Omental fat pad (tissue), 4 donors: Measurements from ENCODE around the gene PCBP3. TPM values are rescaled to one million over a fixed set of nuclear protein-coding genes. Genes with fewer than 3 reads are reported as not detected.

Experiments used
- ATAC-seq: fragments of 150-250 bp; one replicate; pipeline ENCODE4 v1.9.1; 2016; ENCODE audit warnings: mild to moderate bottlenecking, moderate library complexity; ENCODE audit not compliant: low FRiP score
- DNase-seq: peaks from one replicate; pipeline ENCODE4 v3.0.0-alpha.2; 2019; ENCODE audit warnings: low spot score
- total RNA-seq, 4 donors: library from RNA; depleted of rRNA; stranded (reverse); fragments of >200 nt; gene quantifications; one replicate each; pipeline ENCODE4 v1.1.0, GENCODE V29; 2016
- TF ChIP-seq, protein P1 (sequence below), 3 donors: fragments of 450-650 bp; IDR thresholded peaks; one replicate each; pipeline ENCODE4 v1.5.1; 2016 to 2017; ENCODE audit warnings: antibody characterized with exemption in 3 of 3, mild to moderate bottlenecking in 3 of 3, moderate library complexity in 2 of 3

PCBP3 gene
- total RNA-seq, 4 donors from 2014 or later = 1.1 to 26.8 (median 14.8) TPM

DNA sequence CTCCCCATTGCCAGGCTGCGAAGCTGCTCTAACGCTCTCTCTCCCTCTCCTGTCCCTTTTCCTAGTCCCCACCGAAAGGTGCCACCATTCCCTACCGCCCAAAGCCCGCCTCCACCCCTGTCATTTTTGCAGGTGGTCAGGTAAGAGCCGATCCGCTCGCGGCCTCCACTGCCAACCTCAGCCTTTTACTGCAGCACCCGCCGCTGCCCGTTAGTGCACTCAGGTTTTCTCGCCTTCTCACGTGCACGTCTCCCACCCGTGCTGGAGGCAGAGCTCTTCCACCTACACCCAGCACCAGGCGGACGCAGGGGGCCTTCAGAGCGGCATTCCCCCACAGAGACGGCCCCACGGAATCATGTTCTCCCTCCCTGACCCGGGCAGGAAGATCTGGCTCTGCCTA, 270.4 kb downstream of the PCBP3 start:
- DNase-seq (no peak), ATAC-seq (no peak)
- TF ChIP-seq, protein P1, sequence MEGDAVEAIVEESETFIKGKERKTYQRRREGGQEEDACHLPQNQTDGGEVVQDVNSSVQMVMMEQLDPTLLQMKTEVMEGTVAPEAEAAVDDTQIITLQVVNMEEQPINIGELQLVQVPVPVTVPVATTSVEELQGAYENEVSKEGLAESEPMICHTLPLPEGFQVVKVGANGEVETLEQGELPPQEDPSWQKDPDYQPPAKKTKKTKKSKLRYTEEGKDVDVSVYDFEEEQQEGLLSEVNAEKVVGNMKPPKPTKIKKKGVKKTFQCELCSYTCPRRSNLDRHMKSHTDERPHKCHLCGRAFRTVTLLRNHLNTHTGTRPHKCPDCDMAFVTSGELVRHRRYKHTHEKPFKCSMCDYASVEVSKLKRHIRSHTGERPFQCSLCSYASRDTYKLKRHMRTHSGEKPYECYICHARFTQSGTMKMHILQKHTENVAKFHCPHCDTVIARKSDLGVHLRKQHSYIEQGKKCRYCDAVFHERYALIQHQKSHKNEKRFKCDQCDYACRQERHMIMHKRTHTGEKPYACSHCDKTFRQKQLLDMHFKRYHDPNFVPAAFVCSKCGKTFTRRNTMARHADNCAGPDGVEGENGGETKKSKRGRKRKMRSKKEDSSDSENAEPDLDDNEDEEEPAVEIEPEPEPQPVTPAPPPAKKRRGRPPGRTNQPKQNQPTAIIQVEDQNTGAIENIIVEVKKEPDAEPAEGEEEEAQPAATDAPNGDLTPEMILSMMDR (IDR thresholded peaks at IDR 0.05) = no peak

DNA sequence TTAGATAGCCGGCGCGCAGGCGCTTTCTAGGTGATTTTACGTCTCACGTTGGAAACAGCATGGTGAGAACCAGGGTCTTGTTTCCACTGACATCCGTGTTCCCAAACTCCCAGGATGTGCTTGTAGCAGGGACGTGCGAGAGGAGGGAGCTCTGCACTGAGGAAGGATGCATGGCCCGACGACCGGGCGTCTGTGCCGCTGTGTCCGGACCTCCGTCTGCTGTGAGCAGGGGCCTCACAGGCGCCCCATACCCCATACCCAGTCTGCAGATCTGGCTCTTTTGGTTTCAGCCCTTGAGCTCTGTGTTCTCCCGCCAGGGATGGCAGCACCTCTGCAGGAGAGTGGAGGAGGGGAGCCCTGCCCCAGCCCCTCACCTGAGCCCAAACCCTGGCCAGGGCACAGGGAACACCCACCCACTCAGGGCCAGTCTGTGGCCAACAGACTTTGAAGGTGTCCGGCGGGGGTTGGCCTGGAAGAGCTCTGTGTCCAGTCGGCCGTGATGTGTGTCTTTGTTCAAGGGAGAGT, 270.9 kb downstream of the PCBP3 start:
- TF ChIP-seq, protein P1 (IDR thresholded peaks at IDR 0.05) = no peak
- DNase-seq (no peak), ATAC-seq (no peak)

DNA sequence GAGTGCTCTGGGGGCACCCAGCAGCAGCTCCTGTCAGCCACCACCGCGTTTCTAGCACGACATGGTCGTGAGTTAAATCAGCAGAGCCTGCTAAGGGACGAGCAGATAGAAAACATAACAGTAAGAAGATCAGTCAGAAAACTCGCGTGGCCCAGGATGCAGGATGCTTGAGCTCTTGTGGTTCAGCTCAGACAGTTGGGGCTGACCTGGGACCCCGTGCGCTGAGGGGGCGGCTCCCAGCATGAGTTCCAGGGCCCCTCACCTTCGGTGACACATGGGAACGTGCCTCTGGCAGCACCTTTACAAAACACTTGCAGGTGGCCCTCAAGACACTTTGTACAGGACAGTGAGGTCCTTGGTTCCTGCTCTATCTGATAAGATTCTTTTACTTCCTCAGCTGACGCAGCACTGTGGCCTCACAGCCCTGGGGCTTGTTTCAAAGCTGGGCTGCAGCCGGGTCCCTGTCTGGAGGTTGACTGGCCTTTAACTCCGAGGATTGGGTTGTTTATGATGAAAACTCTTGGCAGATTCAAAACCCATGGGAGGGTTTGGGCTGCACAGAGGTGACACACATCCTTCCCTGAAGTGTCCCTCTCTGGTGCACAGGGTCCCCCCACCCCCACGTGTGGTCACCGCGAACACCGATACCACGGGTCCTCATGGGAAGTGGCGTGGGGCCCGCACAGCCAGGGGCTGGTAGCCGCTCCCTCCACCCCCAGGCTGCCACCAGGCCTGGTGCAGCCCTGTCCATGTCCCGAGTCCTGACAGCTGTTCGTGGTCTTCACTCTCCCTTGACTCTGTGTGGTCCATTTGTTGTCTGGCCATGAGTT, 272.7 kb downstream of the PCBP3 start:
- TF ChIP-seq, protein P1 (IDR thresholded peaks at IDR 0.05) = no peak
- ATAC-seq (no peak), DNase-seq (no peak)

DNA sequence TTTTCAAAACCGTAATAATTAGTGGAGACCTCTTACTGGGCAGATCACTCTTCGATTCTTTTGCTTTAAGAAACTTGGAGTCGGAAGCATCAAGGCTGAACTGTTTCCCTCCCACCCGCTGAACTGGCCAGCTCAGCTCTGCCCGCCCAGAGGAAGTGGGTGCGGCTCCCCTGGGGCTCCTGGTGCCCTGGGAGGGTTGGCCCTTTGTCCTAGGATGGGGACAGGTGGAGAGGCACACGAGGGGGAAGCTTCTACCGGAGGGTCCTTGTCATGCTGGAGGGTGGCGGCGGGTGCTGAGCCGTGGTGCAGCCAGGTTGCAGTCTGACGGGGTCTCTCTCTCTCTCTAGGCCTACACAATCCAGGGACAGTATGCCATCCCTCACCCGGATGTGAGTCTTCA, 273.7 kb downstream of the PCBP3 start:
- no peak for ATAC-seq
- TF ChIP-seq, protein P1 (IDR thresholded peaks at IDR 0.05) = no peak

DNA sequence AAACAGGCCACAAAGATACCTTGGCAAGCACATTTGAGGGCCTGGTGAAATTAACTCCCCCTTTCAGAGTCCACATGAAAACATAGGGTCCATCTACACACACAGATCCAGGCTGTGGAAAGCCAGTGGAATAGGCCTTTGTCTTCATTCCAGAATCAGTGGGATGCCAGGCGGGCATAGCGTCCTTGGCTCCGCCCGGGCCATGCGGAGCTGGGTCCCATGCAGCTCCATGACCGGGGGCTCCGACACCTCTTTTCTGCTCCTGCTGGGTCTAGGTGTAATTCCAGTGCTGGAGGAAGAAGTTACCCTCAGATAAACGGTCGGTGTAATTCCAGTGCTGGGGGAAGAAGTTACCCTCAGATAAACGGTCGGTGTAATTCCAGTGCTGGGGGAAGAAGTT, 274.5 kb downstream of the PCBP3 start:
- ATAC-seq (no peak), DNase-seq (no peak)
- TF ChIP-seq, protein P1 (IDR thresholded peaks at IDR 0.05) = no peak

More for the DNA sequence above, 273.7 kb downstream of the PCBP3 start:
- no peak for DNase-seq

DNA sequence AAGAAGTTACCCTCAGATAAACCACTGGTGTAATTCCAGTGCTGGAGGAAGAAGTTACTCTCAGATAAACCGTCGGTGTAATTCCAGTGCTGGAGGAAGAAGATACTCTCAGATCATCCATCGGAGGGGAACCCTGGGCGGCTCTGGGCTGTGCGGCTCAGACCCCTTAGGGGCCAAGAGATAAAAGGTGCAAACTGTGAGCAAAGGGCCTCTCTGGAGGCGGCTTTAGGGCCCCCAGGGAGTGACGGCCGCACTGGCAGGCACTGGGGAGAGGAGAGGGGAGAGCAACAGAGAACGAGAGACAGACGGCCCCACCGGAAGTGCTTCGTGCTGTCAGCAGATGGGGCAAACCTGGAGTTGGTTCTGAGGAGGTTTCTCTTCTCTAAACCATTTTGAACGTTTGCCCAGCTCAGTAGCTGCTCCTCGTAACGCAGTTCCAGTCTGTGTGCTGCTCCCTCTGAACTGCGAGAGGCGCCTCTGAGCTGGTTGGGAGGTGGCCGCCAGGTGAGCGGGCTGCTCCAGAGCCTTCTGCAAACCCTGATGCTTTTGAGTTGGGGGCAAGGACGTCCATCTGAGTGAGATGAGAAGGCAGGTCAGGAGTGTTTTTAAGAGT, 275.4 kb downstream of the PCBP3 start:
- ATAC-seq (no peak), DNase-seq (no peak)
- TF ChIP-seq, protein P1 (IDR thresholded peaks at IDR 0.05) = no peak
